Measurements from ENCODE around the gene KIF1C. TPM values are rescaled to one million over a fixed set of nuclear protein-coding genes. Genes with fewer than 3 reads are reported as not detected.

Gene KIF1C
- total and polyA plus RNA-seq, 9 of the 15 experiments (the other 6 are each of a cell fraction or from before 2014, with no cell fraction given) = 0.38 to 68.4 (median 25.1) TPM

- no peak for ATAC-seq
- no peaks in the 10 kb centered on the region for H3K9me3 ChIP-seq (replicated peaks; ENCODE audit: control insufficient read depth, insufficient read depth, low read depth, low read length)
- H3K4me2 ChIP-seq (ENCODE audit: insufficient read depth, low read length) = no peak overlapping the region
- peak overlapping the region in 1 of 2 experiments; percentile 52; a peak in 2 of 4 replicates for H3K9ac ChIP-seq (ENCODE audit: insufficient read depth in 1 of 2, low read depth in 2 of 2, low read length in 2 of 2)
- ChIA-PET CTCF (ENCODE audit: low intra/inter-chr PET ratio) (no interaction called here), POLR2A (no interaction called here)
- H3K4me1 ChIP-seq (replicated peaks in 1 of 2; ENCODE audit: control insufficient read depth in 2 of 2, insufficient read depth in 2 of 2, low read length in 2 of 2) = peaks cover 11 to 12% of the 10 kb centered on the region in 2 experiments; a peak in 4 of 5 replicates
- H2AFZ ChIP-seq (ENCODE audit: low read depth, low read length) = no peak overlapping the region
- H4K20me1 ChIP-seq (replicated peaks; ENCODE audit: control insufficient read depth, insufficient read depth, low read length) = no peaks in the 10 kb centered on the region
- H3K27ac ChIP-seq (ENCODE audit: extremely low read depth, low read depth, low read length) = no peak overlapping the region
- BruUV-seq (replicated peaks) = no TSS peak
- no peak overlapping the region for H3K4me3 ChIP-seq
- H3K9me1 ChIP-seq (ENCODE audit: control insufficient read depth, insufficient read depth, low read length) = no peaks in the 10 kb centered on the region
- no peak for TF ChIP-seq HDGF (IDR thresholded peaks at IDR 0.05)
- FAIRE-seq = no peak
- H3K79me2 ChIP-seq (ENCODE audit: control insufficient read depth, insufficient read depth, low read length) = peaks cover 9% of the 10 kb centered on the region; the same call in 2 of the 3 replicates
- H3K36me3 ChIP-seq (ENCODE audit: control insufficient read depth, insufficient read depth, low read length) = peaks cover 85% of the 10 kb centered on the region
- H3K27me3 ChIP-seq (ENCODE audit: control insufficient read depth in 2 of 2, insufficient read depth in 2 of 2, low read length in 2 of 2) = no peaks in the 10 kb centered on the region
- no peak for DNase-seq (ENCODE audit: extremely low read depth in 1 of 4, low spot score in 3 of 4)
- WGBS (ENCODE audit: insufficient coverage, low coverage, missing lambda C conversion rate) = 83% methylated on average over 8 of the region's 10 CpGs
- intact Hi-C loops (cut with micrococcal nuclease) (no loop called here), in situ Hi-C loops (cut with MboI) (no loop called here)
These were observed 24.3 kb upstream of the KIF1C start for GRCh38 chr17:4973256-4974114.

- ChIA-PET POLR2A (no interaction called here), CTCF (ENCODE audit: low intra/inter-chr PET ratio) (no interaction called here)
- Histone ChIP-seq H3K4me3 (no peak overlapping the region), H4K20me1 (replicated peaks; ENCODE audit: control insufficient read depth, insufficient read depth, low read length) (no peaks in the 10 kb centered on the region), H3K4me2 (ENCODE audit: insufficient read depth, low read length) (no peak overlapping the region), H3K9me3 (replicated peaks; ENCODE audit: control insufficient read depth, insufficient read depth, low read depth, low read length) (no peaks in the 10 kb centered on the region), H3K4me1 (replicated peaks in 1 of 2; ENCODE audit: control insufficient read depth in 2 of 2, insufficient read depth in 2 of 2, low read length in 2 of 2) (peaks cover 5 to 6% of the 10 kb centered on the region in 2 experiments; a peak in 4 of 5 replicates), H3K9ac (ENCODE audit: insufficient read depth in 1 of 2, low read depth in 2 of 2, low read length in 2 of 2) (no peak overlapping the region), H2AFZ (ENCODE audit: low read depth, low read length) (no peak overlapping the region), H3K36me3 (ENCODE audit: control insufficient read depth, insufficient read depth, low read length) (peaks cover 84% of the 10 kb centered on the region), H3K79me2 (ENCODE audit: control insufficient read depth, insufficient read depth, low read length) (peaks cover 2% of the 10 kb centered on the region; the same call in 2 of the 3 replicates), H3K27ac (ENCODE audit: extremely low read depth, low read depth, low read length) (no peak overlapping the region), H3K9me1 (ENCODE audit: control insufficient read depth, insufficient read depth, low read length) (no peaks in the 10 kb centered on the region), H3K27me3 (ENCODE audit: control insufficient read depth in 2 of 2, insufficient read depth in 2 of 2, low read length in 2 of 2) (no peaks in the 10 kb centered on the region)
- in situ Hi-C loops (cut with MboI) = no loop called here
- no peak for ATAC-seq
- no peak for FAIRE-seq
- DNase-seq (ENCODE audit: extremely low read depth in 1 of 4, low spot score in 3 of 4) = no peak
- BruUV-seq (replicated peaks) = no TSS peak
- intact Hi-C loops (cut with micrococcal nuclease) = no loop called here
- 85% methylated on average over 8 of the region's 9 CpGs for WGBS (ENCODE audit: insufficient coverage, low coverage, missing lambda C conversion rate)
- no peak for TF ChIP-seq THRAP3 (IDR thresholded peaks at IDR 0.05; ENCODE audit: borderline replicate concordance)
- TF ChIP-seq SNRNP70 (optimal IDR thresholded peaks at IDR 0.05; ENCODE audit: low read depth, low read length) = no peak
- TF ChIP-seq NFRKB (IDR thresholded peaks at IDR 0.05; ENCODE audit: low read depth) = no peak
- TF ChIP-seq PURB (CRISPR knock-in tag; IDR thresholded peaks at IDR 0.05; ENCODE audit: low read depth) = no peak
- TF ChIP-seq, protein P1, sequence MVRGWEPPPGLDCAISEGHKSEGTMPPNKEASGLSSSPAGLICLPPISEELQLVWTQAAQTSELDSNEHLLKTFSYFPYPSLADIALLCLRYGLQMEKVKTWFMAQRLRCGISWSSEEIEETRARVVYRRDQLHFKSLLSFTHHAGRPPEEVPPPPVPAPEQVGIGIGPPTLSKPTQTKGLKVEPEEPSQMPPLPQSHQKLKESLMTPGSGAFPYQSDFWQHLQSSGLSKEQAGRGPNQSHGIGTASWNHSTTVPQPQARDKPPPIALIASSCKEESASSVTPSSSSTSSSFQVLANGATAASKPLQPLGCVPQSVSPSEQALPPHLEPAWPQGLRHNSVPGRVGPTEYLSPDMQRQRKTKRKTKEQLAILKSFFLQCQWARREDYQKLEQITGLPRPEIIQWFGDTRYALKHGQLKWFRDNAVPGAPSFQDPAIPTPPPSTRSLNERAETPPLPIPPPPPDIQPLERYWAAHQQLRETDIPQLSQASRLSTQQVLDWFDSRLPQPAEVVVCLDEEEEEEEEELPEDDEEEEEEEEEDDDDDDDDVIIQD (CRISPR knock-in tag; IDR thresholded peaks at IDR 0.05) = no peak
- no peak for TF ChIP-seq NFE2L1 (tag; IDR thresholded peaks at IDR 0.05; ENCODE audit: borderline replicate concordance, low read depth)
- TF ChIP-seq HES1 (IDR thresholded peaks at IDR 0.05; ENCODE audit: low read depth) = no peak
- TF ChIP-seq, protein P2, sequence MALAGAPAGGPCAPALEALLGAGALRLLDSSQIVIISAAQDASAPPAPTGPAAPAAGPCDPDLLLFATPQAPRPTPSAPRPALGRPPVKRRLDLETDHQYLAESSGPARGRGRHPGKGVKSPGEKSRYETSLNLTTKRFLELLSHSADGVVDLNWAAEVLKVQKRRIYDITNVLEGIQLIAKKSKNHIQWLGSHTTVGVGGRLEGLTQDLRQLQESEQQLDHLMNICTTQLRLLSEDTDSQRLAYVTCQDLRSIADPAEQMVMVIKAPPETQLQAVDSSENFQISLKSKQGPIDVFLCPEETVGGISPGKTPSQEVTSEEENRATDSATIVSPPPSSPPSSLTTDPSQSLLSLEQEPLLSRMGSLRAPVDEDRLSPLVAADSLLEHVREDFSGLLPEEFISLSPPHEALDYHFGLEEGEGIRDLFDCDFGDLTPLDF (CRISPR knock-in tag; IDR thresholded peaks at IDR 0.05) = no peak
- no peak for TF ChIP-seq MYNN (IDR thresholded peaks at IDR 0.05)
- TF ChIP-seq MYNN (CRISPR knock-in tag; IDR thresholded peaks at IDR 0.05) = no peak
- TF ChIP-seq POU5F1 (IDR thresholded peaks at IDR 0.05; ENCODE audit: borderline replicate concordance, low read depth, low read length, partially characterized antibody) = no peak
These were observed 23.6 kb upstream of the KIF1C start for GRCh38 chr17:4974115-4974670.

All from K562 (cell line).